Astrocyte (in vitro differentiated cells and primary cell): ENCODE measurements around the gene SH2D2A. TPM values are rescaled to one million over a fixed set of nuclear protein-coding genes. Genes with fewer than 3 reads are reported as not detected.

Source experiments
- DNase-seq: peaks from one replicate; pipeline ENCODE4 v3.0.0-alpha.2; 2010; ENCODE audit warnings: low read depth
- FAIRE-seq: peaks from 2 replicates; lab custom pipeline; 2011; peaks lifted over from hg19 to GRCh38; lab: Jason Lieb, UNC
- H2AFZ ChIP-seq: 2 replicates; pipeline ENCODE4 v1.6.0; 2012; ENCODE audit warnings: low read depth, low read length, inconsistent platforms
- H3K27ac ChIP-seq: 2 replicates; pipeline ENCODE4 v1.5.1; 2011; ENCODE audit warnings: low read depth, low read length, inconsistent platforms
- H3K27me3 ChIP-seq: 2 replicates; pipeline ENCODE4 v1.6.0; 2011; ENCODE audit warnings: low read length, inconsistent platforms; ENCODE audit not compliant: insufficient read depth
- H3K36me3 ChIP-seq: 2 replicates; pipeline ENCODE4 v1.5.1; 2011; ENCODE audit warnings: low read length, inconsistent platforms; ENCODE audit not compliant: insufficient read depth
- H3K4me1 ChIP-seq: 2 replicates; pipeline ENCODE4 v1.5.1; 2011; ENCODE audit warnings: low read length, inconsistent platforms; ENCODE audit not compliant: insufficient read depth
- H3K4me2 ChIP-seq: 2 replicates; pipeline ENCODE4 v1.6.0; 2012; ENCODE audit warnings: low read length, inconsistent platforms
- H3K4me3 ChIP-seq: 2 replicates; pipeline ENCODE4 v1.5.1; 2011; ENCODE audit warnings: low read depth, mild to moderate bottlenecking, low read length, inconsistent platforms; ENCODE audit not compliant: insufficient read depth
- H3K79me2 ChIP-seq: 2 replicates; pipeline ENCODE4 v1.6.0; 2012; ENCODE audit warnings: mild to moderate bottlenecking, low read length, inconsistent platforms; ENCODE audit not compliant: insufficient read depth
- H3K9ac ChIP-seq: 2 replicates; pipeline ENCODE4 v1.6.0; 2012; ENCODE audit warnings: mild to moderate bottlenecking, low read length, inconsistent platforms
- H3K9me3 ChIP-seq: 2 replicates; pipeline ENCODE4 v1.5.1; 2012; ENCODE audit warnings: low read depth, mild to moderate bottlenecking, low read length, inconsistent platforms; ENCODE audit not compliant: insufficient read depth
- H4K20me1 ChIP-seq: 2 replicates; pipeline ENCODE4 v1.6.0; 2012; ENCODE audit warnings: low read length, inconsistent platforms; ENCODE audit not compliant: insufficient read depth
- H3K27ac Mint-ChIP-seq: one replicate; pipeline ENCODE4 v1.8.0; 2021; ENCODE audit warnings: mild to moderate bottlenecking, mixed read lengths; ENCODE audit not compliant: unreplicated experiment
- H3K27me3 Mint-ChIP-seq: one replicate; pipeline ENCODE4 v1.8.0; 2021; ENCODE audit warnings: low read depth, mixed read lengths; ENCODE audit not compliant: unreplicated experiment
- H3K36me3 Mint-ChIP-seq: one replicate; pipeline ENCODE4 v1.8.0; 2021; ENCODE audit warnings: low read depth, mixed read lengths; ENCODE audit not compliant: unreplicated experiment
- H3K4me1 Mint-ChIP-seq: one replicate; pipeline ENCODE4 v1.8.0; 2021; ENCODE audit warnings: low read depth, mixed read lengths; ENCODE audit not compliant: unreplicated experiment
- H3K4me3 Mint-ChIP-seq: one replicate; pipeline ENCODE4 v1.8.0; 2021; ENCODE audit warnings: mild to moderate bottlenecking, moderate library complexity, mixed read lengths; ENCODE audit not compliant: unreplicated experiment
- H3K9me3 Mint-ChIP-seq: one replicate; pipeline ENCODE4 v1.8.0; 2021; ENCODE audit warnings: mild to moderate bottlenecking, mixed read lengths; ENCODE audit not compliant: unreplicated experiment
- CTCF ChIP-seq: IDR thresholded peaks from 2 replicates; pipeline ENCODE4 v1.5.1; 2011; ENCODE audit warnings: low read depth, mild to moderate bottlenecking, inconsistent platforms, low read length, moderate library complexity; ENCODE audit not compliant: insufficient read depth
- EZH2 ChIP-seq: IDR thresholded peaks from 2 replicates; pipeline ENCODE4 v1.6.1; 2012; ENCODE audit warnings: mild to moderate bottlenecking, low read length, inconsistent platforms; ENCODE audit not compliant: insufficient read depth
- total RNA-seq: library from RNA; stranded (reverse); gene quantifications from 2 replicates; pipeline ENCODE4 v1.2.1, GENCODE V29; 2021

SH2D2A gene
- total RNA-seq, 1 donor from 2014 or later = 1.1 TPM

- H3K79me2 ChIP-seq = no peaks in the 10 kb centered on the region
- H4K20me1 ChIP-seq = no peaks in the 10 kb centered on the region
- no peak overlapping the region for H3K4me3 ChIP-seq
- H3K27ac ChIP-seq = no peak overlapping the region
- peak overlapping the region; percentile 6 for H3K4me3 Mint-ChIP-seq
- DNase-seq = no peak
- H3K4me1 Mint-ChIP-seq = peaks cover 4% of the 10 kb centered on the region
- no peaks in the 10 kb centered on the region for H3K4me1 ChIP-seq
- H3K27me3 ChIP-seq = peaks cover 64% of the 10 kb centered on the region
- peaks cover 12% of the 10 kb centered on the region for H3K9me3 Mint-ChIP-seq
- H3K4me2 ChIP-seq = no peak overlapping the region
- H3K27me3 Mint-ChIP-seq = peaks cover 87% of the 10 kb centered on the region
- H3K36me3 ChIP-seq = no peaks in the 10 kb centered on the region
- no peak overlapping the region for H2AFZ ChIP-seq
- H3K27ac Mint-ChIP-seq = no peak overlapping the region
- H3K9me3 ChIP-seq = no peaks in the 10 kb centered on the region
- TF ChIP-seq EZH2 = no peak
- no peak for TF ChIP-seq CTCF
- no peak for FAIRE-seq
- no peaks in the 10 kb centered on the region for H3K36me3 Mint-ChIP-seq
- no peak overlapping the region for H3K9ac ChIP-seq
These were observed 31.2 kb upstream of the SH2D2A start for GRCh38 chr1:156847591-156848460.

- no peak overlapping the region for H3K4me3 Mint-ChIP-seq
- peaks cover 71% of the 10 kb centered on the region for H3K27me3 ChIP-seq
These were observed 30.0 kb upstream of the SH2D2A start for GRCh38 chr1:156846643-156847042.

More at GRCh38 chr1:156846643-156847042, 30.0 kb upstream of the SH2D2A start:
- H3K27ac ChIP-seq = no peak overlapping the region
- H4K20me1 ChIP-seq = no peaks in the 10 kb centered on the region
- no peak overlapping the region for H2AFZ ChIP-seq
- Mint-ChIP-seq H3K27me3 (peaks cover 92% of the 10 kb centered on the region), H3K36me3 (peaks cover 4% of the 10 kb centered on the region), H3K4me1 (peaks cover 4% of the 10 kb centered on the region), H3K9me3 (peaks cover 20% of the 10 kb centered on the region), H3K27ac (no peak overlapping the region)
- H3K4me2 ChIP-seq = no peak overlapping the region
- no peaks in the 10 kb centered on the region for H3K9me3 ChIP-seq
- H3K79me2 ChIP-seq = no peaks in the 10 kb centered on the region
- H3K36me3 ChIP-seq = no peaks in the 10 kb centered on the region
- FAIRE-seq (no peak), DNase-seq (no peak)
- TF ChIP-seq CTCF (no peak), EZH2 (no peak)
- no peaks in the 10 kb centered on the region for H3K4me1 ChIP-seq
- H3K4me3 ChIP-seq = no peak overlapping the region
- H3K9ac ChIP-seq = no peak overlapping the region
